HG03575 (cell line): ENCODE data around the gene IGF2BP2.
"Not testable (repeated sequence)": the region's sequence is repeated elsewhere in the genome, so short reads cannot be mapped to it uniquely, and the experiment has no call there.

ENCODE experiments used
- ATAC-seq: cut with Tn5 transposase; IDR thresholded peaks from one replicate; pipeline ENCODE4 v1.9.1; 2021; ENCODE audit not compliant: unreplicated experiment, insufficient number of reproducible peaks, low FRiP score; ENCODE audit errors: extremely low read depth

The IGF2BP2 gene

DNA sequence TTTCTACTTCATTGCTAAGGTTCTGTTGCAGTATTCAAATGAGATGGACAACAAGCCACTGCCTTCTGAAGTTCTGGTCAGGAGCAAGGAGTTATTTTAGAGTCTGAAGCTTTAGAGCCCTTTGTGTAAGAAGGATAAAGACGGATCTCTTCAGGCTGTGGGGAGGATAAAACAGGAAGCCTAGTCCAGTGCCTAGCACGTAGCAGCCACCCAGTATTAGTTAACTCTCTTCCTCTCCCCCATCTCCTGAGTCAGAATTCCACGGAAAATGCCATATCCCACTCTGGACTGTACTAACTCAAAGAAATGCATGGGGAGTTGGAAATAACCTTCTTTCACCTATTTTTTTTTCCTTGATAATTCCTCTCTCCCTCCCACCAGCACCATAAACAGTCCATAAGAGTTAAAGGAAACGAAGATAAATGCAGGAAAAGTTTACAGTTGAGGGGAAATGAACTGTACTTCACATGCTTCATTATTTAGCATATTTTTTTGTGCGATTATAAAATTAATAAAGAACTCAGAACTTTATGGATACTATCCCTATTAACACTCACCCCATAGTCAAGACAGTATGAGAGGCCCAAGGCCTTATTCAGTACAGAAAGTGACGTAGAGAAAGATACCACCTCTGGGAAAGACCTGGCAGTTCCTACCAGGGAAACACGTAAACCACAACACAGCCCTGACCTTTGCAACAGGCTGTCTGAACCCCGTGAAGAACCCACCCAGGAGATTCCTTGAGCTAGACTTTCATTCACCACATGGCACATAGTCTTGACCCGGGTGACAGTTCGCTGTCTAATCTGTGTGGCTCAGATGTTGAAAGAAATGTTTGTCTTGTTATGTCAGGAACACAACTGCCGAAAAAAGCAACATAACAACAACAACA is 9.2 kb downstream of the IGF2BP2 start:
- ATAC-seq, result no peak

DNA sequence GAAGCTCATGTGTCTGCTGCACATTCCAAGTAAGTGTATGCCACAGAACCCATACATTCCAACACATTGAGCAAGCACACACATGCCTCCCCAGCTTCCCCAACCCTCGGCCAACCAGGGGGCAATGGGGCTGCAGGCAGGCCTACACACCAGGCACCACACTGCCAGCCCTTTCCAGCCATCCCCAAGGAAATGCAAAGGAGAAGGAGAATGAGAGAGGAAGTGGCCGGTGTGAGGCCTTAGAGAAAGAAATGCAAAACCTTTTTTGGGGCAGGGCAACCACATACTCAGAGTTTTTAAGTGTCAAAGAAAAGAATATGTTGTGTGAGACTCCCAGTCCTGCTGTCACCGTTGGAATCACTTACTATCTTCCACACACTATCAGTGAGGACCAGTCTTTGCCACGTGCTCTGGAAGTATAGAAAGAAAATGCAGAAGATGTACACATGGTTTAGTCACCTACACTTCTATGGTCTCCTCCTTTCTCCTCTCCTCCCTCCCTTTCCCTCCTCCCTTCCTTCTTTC is 11.1 kb downstream of the IGF2BP2 start:
- ATAC-seq, result no peak

DNA sequence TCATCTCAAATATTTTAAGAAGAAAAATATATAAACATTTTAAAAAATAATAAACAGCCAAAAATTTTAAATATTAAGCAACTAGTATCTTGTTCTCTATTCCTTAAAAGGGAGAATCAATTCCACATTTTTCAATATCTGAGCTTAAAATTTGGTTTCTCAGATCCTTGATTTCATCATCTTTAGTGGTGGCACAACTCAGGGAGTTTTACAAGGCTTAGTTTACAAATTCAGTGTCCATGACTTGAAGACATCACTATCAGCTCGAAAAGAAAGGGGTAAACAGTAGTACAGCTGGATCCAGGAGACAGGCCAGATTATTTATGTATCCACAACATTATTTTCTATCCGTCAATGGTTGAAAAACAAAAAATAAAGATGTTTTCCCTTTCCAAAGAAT is 11.6 kb downstream of the IGF2BP2 start:
- ATAC-seq, result no peak

DNA sequence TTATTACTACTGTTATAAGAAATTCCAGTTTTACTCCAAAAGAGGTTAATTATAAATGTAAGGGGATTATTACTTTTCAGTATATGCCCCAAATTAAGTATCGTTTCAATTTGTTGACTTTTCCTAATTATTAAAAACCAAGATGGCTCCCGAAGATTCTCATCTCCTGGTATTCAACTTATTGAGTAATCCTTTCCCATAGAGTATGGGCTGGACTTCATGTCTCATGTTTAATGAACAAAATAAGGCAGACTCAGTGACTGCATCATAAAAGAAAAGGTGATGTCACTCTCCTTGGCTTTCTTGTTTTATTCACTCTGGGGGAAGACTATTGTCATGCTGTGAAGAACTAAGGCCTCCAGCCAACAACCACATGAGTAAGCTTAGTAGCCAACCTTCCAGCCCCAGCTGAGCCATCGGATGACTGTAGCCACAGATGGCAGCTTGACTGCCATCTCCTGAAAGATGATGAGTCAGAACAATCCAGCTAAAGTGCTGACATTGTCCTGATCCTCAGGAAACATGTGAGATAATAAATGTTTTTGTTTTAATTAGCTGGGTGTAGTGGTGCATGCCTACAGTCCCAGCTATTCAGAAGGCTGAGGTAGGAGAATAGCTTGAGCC is 17.3 kb downstream of the IGF2BP2 start:
- no peak for ATAC-seq

DNA sequence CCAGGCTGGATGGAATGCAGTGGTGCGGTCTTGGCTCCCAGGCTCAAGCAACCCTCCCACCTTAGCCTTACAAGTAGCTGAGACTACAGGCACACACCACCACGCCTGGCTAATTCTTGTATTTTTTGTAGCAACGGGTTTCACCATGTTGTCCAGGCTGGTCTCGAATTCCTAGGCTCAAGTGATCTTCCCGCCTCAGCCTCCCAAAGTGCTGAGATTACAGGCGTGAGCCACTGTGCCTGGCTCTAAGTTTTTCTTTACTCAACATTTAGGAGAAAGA is 26.1 kb downstream of the IGF2BP2 start:
- not testable (repeated sequence) for ATAC-seq

DNA sequence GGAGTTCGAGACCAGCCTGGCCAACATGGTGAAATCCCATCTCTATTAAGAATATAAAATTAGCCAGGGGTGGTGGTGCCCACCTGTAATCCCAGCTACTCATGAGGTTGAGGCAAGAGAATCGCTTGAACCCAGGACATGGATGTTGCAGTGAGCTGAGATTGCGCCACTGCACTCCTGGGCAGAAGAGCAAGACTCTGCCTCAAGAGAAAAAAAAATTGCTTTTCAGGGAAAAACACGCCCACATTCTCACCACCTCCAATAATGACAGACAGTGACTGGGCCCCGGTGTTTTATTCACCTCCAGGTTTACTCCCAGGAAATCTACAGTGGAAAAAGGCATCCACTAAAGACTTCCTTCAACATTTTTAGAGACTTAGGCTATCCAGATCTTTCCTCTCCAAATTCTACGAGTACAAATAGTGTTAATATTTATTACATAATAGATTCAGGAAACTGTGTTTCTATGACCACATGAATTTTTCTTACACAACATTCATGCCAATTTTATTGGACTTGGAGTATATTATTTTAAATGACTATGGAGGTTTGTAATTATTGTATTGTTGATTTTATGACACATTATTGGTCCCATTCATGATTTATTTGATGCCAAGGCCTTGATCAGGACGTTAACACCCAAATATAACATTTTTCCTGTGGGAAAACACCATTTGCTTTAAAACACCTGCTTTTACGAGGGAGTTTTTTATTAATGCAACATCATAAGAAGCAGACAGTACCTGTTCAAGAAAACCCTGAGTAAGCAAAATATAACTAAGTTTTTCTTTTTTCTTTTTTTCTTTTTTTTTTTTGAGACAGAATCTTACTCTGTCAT is 26.6 kb downstream of the IGF2BP2 start:
- no peak for ATAC-seq

DNA sequence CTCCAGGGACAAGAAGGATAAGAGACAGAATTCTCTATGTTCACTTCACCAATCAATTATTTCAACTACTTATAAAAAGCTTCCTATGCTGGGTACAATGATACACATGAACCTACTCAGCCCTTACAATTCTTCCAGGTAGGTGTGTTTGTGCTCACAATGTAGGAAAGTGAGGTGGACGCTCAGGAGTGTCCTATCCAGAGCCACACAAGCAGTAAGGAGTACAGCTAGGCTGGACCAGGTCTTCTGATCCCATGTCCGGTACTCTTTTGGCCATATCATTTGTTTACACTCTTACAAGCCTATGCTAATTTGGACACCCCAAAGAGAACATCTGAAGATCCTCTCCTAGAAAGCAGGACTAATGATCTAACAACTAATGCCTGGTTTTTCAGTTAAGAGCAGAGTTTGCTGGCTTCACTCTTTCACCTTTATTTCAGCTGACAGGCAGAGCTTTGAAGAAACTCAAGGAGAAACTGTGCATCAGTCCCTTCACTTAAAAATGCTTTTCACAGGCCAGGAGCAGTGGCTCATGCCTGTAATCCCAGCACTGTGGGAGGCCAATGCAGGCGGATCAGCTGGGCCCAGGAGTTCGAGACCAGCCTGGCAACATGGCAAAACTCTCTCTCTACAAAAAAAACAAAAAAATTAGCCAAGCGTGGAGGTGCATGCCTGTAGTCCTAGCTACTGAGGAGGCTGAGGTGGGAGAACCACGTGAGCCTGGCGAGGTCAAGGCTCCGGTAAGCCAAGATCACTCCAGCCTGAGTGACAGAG is 27.5 kb downstream of the IGF2BP2 start:
- no peak for ATAC-seq

DNA sequence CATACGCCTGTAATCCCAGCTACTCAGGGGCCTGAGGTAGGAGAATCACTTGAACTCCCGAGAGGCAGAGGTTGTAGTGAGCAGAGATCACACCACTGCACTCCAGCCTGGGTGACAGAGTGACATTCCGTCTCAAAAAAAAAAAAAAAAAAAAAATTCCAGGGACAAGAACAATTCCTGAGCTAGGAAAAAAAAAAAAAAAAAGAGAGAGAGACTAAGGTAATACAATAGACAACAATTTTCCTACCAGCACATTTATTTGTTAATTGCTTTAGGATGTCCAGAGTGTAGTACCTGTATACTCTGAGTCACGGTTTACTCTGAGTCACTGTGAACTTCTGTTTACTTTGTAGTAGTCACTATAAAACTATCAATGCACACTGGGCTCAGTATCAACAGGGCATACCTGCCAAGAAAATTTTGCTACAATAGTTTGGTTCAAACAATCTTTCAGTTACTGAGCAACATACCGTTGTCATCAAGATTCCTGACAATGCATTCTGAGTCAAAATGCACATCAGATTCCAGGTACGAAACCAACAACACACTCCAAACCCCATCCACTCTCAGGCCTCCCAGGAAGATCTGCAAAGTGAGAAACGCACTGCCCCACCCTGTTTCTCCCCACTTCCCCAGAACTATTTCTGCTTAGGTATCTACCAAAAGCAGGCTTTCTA is 28.3 kb downstream of the IGF2BP2 start:
- no peak for ATAC-seq

DNA sequence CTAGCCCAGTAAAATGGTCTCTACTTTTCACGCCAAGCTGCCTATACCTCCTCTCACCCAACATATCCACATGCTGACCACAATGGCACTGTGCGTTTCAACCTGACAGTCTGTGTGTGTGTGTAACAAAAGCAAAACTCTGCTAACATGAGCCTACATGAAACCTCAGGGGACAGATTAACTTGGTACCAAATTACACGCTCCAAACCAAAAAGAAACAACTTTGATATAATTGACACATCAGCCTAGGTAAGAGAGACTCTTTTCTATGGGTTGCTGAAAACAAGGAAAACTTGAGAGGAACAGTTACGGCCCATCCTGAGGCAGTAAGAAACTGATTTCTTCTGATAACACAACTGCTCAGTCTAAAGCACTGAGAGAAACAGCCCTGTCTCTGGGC is 31.5 kb downstream of the IGF2BP2 start:
- ATAC-seq, result no peak

DNA sequence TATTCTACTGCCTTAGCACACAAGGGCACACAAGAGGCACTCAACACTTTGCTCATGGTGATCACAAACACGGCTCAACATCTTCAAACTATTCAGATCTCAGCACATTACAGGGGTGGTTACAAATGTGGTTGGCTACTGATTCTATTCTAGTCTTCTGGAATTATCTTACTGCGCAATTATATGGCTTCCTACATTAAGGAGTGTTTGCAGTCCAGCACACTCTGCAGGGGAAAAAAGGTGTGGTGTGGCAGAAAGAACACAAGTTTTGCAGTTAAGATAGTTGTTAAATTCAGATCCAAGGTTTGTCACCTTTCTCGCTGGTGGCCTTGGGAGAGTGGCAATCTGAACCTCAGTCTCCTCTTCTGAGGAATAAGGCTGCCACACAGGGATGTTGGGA is 31.9 kb downstream of the IGF2BP2 start:
- ATAC-seq, result no peak

DNA sequence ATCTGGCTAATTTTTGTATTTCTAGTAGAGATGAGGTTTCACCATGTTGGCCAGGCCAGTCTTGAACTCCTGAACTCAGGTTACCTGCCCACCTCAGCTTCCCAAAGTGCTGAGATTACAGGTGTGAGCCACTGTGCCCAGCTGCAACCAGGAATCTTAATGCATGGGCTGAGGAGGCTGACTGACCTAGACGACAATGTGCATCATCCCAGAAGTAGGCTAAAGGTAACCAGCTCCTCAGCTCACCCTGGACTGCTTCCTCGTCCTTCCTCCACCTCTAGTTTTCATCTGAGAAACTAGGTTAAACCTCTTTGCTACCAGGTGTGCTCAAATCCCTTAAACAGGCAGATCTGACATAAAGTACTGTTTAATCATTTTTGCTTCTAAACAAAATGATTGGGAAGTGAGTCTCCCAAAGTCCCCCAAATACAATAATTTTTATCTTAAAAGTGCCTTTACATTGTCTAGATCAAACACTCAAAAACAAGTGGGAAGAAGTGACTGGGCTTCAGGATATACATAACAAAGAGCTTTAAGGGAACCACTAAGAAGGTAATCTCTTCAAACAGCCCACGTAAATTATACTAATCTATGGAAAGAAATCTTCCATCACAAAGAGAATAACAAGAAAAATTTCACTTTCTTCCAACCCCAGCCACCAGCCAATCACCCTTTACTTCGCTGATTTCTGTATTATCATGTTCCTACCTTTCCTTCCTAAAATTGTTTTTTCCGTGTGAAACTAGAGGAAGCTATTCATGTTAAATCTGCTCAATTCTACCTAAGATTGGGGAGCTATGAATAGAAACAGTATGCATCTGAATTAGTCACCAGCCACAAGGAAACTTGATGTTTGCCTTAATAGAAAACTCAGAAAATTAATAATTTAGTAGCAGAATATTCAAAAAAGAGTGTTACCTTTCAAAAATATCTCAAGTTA is 34.7 kb downstream of the IGF2BP2 start:
- no peak for ATAC-seq

DNA sequence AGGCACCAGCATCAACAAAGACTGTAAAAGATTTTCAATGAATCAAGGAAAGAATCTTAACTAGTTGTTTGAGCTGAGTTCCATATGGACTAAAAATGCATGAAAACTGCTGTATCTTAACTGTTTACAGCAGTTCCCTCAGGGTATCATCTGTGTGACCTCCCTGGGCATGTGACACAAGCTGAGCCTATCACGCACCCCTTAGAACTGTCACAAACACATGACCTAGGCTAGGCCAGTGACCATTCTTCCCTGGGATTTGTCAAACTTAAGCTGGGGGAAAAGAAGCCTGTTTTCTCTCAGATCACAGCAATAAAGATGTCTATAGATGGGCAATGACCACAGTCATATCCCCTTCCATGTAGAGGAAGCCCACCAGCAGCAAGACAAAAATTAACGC is 35.7 kb downstream of the IGF2BP2 start:
- no peak for ATAC-seq

DNA sequence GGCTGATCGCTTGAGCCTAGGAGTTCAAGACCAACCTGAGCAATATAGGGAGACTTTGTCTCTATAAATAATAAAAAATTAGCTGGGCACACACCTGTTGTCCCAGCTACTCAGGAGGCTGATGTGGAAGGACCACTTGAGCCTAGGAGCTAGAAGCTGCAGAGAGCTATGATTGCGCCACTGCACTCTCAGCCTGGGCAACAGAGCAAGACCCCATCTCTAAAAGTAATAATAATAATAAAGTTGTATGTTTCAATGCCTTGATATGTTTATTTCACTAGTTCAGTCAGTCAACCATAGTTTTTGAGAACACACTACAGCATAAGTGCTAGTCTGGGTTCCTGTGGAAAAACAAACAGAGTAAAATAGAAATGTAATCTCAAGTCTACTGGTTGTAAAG is 36.5 kb downstream of the IGF2BP2 start:
- no peak for ATAC-seq

DNA sequence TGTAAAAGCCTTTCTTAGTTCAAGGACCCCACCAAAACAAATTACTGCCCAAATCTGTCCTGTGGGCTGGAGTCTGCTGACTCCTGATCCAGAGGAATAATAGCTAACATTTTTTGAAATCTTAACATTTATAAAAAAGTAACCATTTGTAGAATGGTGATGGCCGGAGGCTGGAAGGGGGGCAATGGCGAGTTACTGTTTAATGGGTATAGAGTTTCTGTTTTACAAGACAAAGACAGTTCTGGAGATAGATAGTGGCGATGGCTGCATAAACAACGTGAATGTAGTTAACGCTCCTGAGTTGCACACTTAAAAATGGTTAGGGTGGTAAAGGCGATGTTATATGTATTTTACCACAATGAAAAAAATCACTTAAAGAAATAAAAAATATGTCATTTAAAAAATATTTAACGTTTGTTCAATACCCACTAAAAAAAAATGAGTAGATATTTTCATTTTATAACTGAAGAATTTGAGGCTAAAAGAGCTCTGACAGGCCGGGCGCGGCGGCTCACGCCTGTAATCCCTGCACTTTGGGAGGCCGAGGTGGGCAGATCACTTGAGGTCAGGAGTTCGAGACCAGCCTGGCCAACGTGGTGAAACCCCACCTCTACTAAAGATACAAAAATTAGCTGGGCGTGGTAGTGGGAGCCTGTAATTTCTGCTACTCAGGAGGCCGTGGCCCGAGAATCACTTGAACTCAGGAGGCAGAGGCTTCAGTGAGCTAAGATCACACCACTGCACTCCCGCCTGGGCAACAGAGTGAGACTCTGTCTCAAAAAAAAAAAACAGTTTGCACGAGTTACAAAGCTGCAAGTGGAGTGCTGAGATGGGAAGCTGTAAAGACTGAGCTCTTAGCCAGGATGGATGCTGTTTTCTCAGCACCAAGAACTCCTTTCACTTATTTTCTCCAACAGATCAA is 37.6 kb downstream of the IGF2BP2 start:
- ATAC-seq, result no peak

DNA sequence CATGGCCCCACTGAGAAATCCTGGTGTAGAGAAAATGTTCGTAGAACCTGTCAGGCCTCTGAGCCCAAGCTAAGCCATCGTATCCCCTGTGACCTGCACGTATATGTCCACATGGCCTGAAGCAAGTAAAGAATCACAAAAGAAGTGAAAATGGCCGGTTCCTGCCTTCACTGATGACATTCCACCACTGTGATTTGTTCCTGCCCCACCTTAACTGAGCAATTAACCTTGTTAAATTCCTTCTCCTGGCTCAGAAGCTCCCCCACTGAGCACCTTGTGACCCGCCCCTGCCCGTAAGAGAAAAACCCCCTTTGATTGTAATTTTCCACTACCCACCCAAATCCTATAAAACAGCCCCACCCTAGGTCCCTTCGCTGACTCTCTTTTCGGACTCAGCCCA is 38.6 kb downstream of the IGF2BP2 start:
- not testable (repeated sequence) for ATAC-seq

DNA sequence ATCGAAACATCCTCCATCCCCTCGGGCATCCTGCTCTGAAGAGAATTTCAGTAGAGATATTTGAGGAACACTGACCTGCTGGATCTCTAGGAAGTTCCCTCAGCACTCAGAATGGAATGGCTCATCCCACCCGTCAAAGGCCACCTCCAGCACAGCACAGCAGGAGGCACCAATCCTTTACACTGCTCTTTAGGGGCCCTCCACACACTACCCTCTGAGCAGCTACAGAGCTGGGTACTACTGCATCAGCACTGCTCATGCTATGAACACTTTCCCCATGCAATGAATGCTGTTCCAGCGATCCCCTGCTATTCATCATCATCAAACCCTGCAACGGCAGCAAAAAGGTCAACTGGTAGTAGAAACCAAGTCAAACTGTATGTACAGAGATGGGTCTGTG is 40.5 kb downstream of the IGF2BP2 start:
- no peak for ATAC-seq

DNA sequence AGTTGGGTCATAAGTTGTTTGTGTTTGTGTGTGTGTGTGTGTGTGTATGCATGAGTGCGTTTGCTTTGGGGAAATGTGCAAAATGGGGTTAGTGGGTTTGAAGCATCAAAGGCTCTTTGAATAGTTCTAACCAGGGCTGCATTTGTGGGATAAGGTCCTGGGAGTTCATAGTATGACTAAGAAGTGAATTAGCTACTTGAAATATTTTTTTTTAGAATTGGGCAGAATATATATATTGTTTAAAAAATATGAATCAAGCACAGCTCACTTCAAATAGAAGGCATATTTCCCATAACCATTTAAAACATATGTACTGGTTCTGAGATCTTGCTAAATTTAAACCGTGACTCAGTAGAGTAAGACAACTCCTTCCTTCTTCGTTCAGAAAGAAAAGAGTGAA is 43.1 kb downstream of the IGF2BP2 start:
- ATAC-seq, result no peak
